Heart left ventricle (tissue), 13 donors: ENCODE measurements around the gene HOTAIR.

Experiments
- POLR2A ChIP-seq, 2 donors: fragments of 450-650 bp; IDR thresholded peaks; one replicate each; pipeline ENCODE4 v1.6.1; 2017; ENCODE audit warnings: antibody characterized with exemption in 2 of 2, mild to moderate bottlenecking in 2 of 2, moderate library complexity in 2 of 2
- TF ChIP-seq, protein P1 (sequence below), 12 donors: fragments of 200-600 bp; sonication (generic) in 4 of 12; IDR thresholded peaks; one replicate each; pipeline versions ENCODE4 v1.5.0 to v1.8.0; 2018 to 2022; ENCODE audit warnings: antibody characterized with exemption in 12 of 12, mild to moderate bottlenecking in 5 of 12
- donor health status: ischemic (EF 13 %, LVEDD 7.1; RV severe dilation, severe dysfunction).
- donor health status: DM: no; HTN: yes; CAD: no.
- donor health status: DM: no; HTN: no; CAD: no.
- donor health status: ischemic (EF 25% LVEDD 6.9; RV normal size, moderate dysfunction).
- donor health status: ischemic (EF 25% LVEDD 5.7; RV mildly dilated, moderate dysfunction).
- donor health status: ischemic (EF 35%, LVEDD 5.7; RV mildly dilated, moderate dysfunction).
- donor health status: nonischemic (EF 11% LVEDD 7.7; RV severe dilation, severe dysfunction).
- donor health status: DM: yes; HTN: yes; CAD: no.
- donor health status: PGD.
- donor health status: ischemic (EF 29% LVEDD 5.4; RV normal size, mild dysfunction).
- donor health status: nonischemic (EF 23%, LVEDD 6.1; RV moderate dilation, normal function).

- TF ChIP-seq, protein P1, sequence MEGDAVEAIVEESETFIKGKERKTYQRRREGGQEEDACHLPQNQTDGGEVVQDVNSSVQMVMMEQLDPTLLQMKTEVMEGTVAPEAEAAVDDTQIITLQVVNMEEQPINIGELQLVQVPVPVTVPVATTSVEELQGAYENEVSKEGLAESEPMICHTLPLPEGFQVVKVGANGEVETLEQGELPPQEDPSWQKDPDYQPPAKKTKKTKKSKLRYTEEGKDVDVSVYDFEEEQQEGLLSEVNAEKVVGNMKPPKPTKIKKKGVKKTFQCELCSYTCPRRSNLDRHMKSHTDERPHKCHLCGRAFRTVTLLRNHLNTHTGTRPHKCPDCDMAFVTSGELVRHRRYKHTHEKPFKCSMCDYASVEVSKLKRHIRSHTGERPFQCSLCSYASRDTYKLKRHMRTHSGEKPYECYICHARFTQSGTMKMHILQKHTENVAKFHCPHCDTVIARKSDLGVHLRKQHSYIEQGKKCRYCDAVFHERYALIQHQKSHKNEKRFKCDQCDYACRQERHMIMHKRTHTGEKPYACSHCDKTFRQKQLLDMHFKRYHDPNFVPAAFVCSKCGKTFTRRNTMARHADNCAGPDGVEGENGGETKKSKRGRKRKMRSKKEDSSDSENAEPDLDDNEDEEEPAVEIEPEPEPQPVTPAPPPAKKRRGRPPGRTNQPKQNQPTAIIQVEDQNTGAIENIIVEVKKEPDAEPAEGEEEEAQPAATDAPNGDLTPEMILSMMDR (IDR thresholded peaks at IDR 0.05): no peak
- no peak for TF ChIP-seq POLR2A (IDR thresholded peaks at IDR 0.05)
These were observed 36.4 kb upstream of the HOTAIR start for GRCh38 chr12:54010972-54011664.
